Activated naive CD8-positive, alpha-beta T cell (primary cell): Measurements from ENCODE around the gene PPARG.
"Not testable (repeated sequence)": the region's sequence is repeated elsewhere in the genome, so short reads cannot be mapped to it uniquely, and the experiment has no call there.

Experiments used
- H3K27ac Mint-ChIP-seq: one replicate; pipeline ENCODE4 v1.8.0; 2021; ENCODE audit warnings: mixed read lengths
- H3K27me3 Mint-ChIP-seq: one replicate; pipeline ENCODE4 v1.8.0; 2021; ENCODE audit warnings: mixed read lengths
- H3K36me3 Mint-ChIP-seq: one replicate; pipeline ENCODE4 v1.8.0; 2021; ENCODE audit warnings: mixed read lengths
- H3K4me1 Mint-ChIP-seq: one replicate; pipeline ENCODE4 v1.8.0; 2021; ENCODE audit warnings: low read depth, mixed read lengths
- H3K4me3 Mint-ChIP-seq: one replicate; pipeline ENCODE4 v1.8.0; 2021; ENCODE audit warnings: mild to moderate bottlenecking, mixed read lengths
- H3K9me3 Mint-ChIP-seq: one replicate; pipeline ENCODE4 v1.8.0; 2021; ENCODE audit warnings: low read depth, mixed read lengths

The PPARG gene

GRCh38 chr3:12462159-12462947, 173.5 kb downstream of the PPARG start:
- Mint-ChIP-seq H3K36me3 (no peaks in the 10 kb centered on the region), H3K27ac (peak overlapping the region; percentile 50), H3K4me3 (peak overlapping the region; percentile 52), H3K4me1 (peaks cover 15% of the 10 kb centered on the region), H3K27me3 (no peaks in the 10 kb centered on the region), H3K9me3 (no peaks in the 10 kb centered on the region)

- peaks cover 15% of the 10 kb centered on the region for H3K4me1 Mint-ChIP-seq
- no peaks in the 10 kb centered on the region for H3K36me3 Mint-ChIP-seq
- no peaks in the 10 kb centered on the region for H3K27me3 Mint-ChIP-seq
- H3K9me3 Mint-ChIP-seq: no peaks in the 10 kb centered on the region
- no peak overlapping the region for H3K4me3 Mint-ChIP-seq
- no peak overlapping the region for H3K27ac Mint-ChIP-seq
Observed at GRCh38 chr3:12463686-12464085, 174.8 kb downstream of the PPARG start.

DNA sequence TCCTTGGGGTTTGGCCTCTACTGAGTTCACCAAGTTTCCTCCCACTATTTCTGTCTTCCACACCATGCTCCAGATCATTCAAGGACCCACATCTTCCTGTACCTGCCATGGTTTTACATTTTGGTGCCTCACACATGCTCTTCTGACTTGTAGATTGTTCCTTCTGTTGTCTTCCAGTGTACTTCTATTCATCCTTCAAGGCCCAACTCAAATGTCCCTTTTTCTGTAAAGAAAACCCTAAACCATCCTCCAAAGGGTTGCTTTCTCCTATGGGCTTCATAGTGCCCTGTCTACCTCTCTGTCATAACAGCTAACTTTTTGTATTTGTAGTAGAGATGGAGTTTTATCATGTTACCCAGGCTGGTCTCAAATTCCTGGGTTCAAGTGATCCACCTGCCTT, 175.3 kb downstream of the PPARG start:
- H3K27ac Mint-ChIP-seq: no peak overlapping the region
- peaks cover 15% of the 10 kb centered on the region for H3K4me1 Mint-ChIP-seq
- H3K9me3 Mint-ChIP-seq: no peaks in the 10 kb centered on the region
- H3K36me3 Mint-ChIP-seq: no peaks in the 10 kb centered on the region
- H3K27me3 Mint-ChIP-seq: no peaks in the 10 kb centered on the region
- no peak overlapping the region for H3K4me3 Mint-ChIP-seq

GRCh38 chr3:12465151-12465835, 176.4 kb downstream of the PPARG start:
- no peak overlapping the region for H3K4me3 Mint-ChIP-seq
- no peaks in the 10 kb centered on the region for H3K36me3 Mint-ChIP-seq
- H3K9me3 Mint-ChIP-seq: no peaks in the 10 kb centered on the region
- H3K4me1 Mint-ChIP-seq: peaks cover 15% of the 10 kb centered on the region
- no peaks in the 10 kb centered on the region for H3K27me3 Mint-ChIP-seq
- no peak overlapping the region for H3K27ac Mint-ChIP-seq

GRCh38 chr3:12465836-12466225, 177.0 kb downstream of the PPARG start:
- Mint-ChIP-seq H3K36me3 (no peaks in the 10 kb centered on the region), H3K27ac (no peak overlapping the region), H3K4me1 (peaks cover 16% of the 10 kb centered on the region), H3K4me3 (no peak overlapping the region), H3K9me3 (no peaks in the 10 kb centered on the region), H3K27me3 (no peaks in the 10 kb centered on the region)

GRCh38 chr3:12467746-12468145, 178.9 kb downstream of the PPARG start:
- Mint-ChIP-seq H3K36me3 (no peaks in the 10 kb centered on the region), H3K9me3 (no peaks in the 10 kb centered on the region), H3K4me3 (no peak overlapping the region), H3K4me1 (peaks cover 18% of the 10 kb centered on the region), H3K27ac (no peak overlapping the region), H3K27me3 (no peaks in the 10 kb centered on the region)

GRCh38 chr3:12468276-12468675, 179.4 kb downstream of the PPARG start:
- H3K27ac Mint-ChIP-seq: no peak overlapping the region
- no peak overlapping the region for H3K4me3 Mint-ChIP-seq
- no peaks in the 10 kb centered on the region for H3K9me3 Mint-ChIP-seq
- H3K36me3 Mint-ChIP-seq: no peaks in the 10 kb centered on the region
- H3K4me1 Mint-ChIP-seq: peaks cover 15% of the 10 kb centered on the region
- H3K27me3 Mint-ChIP-seq: no peaks in the 10 kb centered on the region

DNA sequence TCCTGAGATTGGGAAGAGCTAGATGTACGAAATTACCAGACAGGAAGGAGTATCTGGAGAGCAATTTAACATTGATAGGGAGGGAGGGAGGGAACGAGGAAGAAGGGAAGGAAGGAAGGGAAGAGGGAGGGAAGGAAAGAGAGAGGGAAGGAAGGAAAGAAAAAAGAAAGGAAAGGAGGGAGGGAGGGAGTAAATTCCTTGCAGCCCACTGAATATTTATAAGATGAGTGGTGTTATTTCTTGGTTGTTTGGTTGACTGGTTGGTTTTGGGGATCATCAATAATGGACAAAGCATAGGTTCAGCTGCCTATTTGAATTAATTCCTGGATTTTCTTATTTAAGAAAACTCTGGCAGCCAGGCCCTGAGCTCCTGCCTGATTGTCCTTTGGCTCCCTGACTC, 179.9 kb downstream of the PPARG start:
- no peaks in the 10 kb centered on the region for H3K27me3 Mint-ChIP-seq
- H3K4me1 Mint-ChIP-seq: peaks cover 12% of the 10 kb centered on the region
- no peak overlapping the region for H3K4me3 Mint-ChIP-seq
- no peaks in the 10 kb centered on the region for H3K36me3 Mint-ChIP-seq
- H3K27ac Mint-ChIP-seq: no peak overlapping the region
- no peaks in the 10 kb centered on the region for H3K9me3 Mint-ChIP-seq

DNA sequence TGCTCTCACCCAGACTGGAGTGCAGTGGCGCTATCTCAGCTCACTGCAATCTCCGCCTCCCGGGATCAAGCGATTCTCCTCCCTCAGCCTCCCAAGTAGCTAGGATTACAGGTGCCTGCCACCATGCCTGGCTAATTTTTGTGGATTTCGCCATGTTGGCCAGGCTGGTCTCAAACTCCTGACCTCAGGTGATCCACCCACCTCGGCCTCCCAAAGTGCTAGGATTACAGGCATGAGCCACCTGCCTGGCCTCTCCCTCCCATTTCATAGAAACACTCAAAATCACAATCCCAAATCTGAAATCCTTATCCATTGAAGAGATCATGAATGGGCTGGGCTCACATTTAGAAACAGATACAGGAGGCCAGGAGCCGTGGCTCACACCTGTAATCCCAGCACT, 180.4 kb downstream of the PPARG start:
- not testable (repeated sequence) for H3K4me3 Mint-ChIP-seq, H3K27me3 Mint-ChIP-seq, H3K36me3 Mint-ChIP-seq, H3K9me3 Mint-ChIP-seq, H3K27ac Mint-ChIP-seq, H3K4me1 Mint-ChIP-seq

DNA sequence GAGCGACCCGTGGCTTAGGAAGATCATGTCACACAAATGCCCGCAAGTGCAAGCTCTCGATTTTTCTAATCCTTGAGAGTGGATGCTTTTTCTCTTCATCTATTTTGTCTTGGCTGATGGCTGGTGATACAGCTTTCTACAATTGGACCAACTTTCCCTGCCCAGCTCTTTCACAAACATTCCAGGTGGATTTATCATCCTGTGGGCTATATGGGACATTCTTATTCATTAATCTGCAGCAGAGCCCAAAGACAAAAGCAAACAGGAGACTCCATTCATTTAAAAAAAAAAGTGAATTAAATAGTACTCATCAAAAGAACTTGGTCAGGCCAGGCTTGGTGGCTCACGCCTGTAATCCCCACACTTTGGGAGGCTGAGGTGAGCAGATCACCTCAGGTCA, 181.2 kb downstream of the PPARG start:
- Mint-ChIP-seq H3K27ac (no peak overlapping the region), H3K4me1 (peaks cover 9% of the 10 kb centered on the region), H3K9me3 (no peaks in the 10 kb centered on the region), H3K4me3 (no peak overlapping the region), H3K36me3 (no peaks in the 10 kb centered on the region), H3K27me3 (no peaks in the 10 kb centered on the region)

DNA sequence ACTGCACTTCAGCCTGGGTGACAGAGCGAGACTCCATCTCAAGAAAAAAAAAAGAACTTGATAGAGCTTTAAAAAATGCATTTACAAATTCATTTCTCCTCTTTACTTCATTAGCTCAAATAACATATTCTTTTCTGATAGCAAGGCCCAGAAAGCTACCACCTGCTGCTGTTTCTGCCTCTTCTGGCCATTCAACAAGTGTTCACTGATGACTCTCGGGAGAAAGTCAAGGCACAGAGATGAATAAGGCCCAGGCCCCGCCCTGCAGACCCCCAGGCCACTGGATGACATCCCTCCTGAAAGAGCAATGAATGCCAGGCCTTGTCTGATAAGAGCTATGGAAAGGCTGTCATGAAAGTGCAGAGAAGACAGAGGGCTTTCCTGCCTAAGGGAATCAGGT, 181.8 kb downstream of the PPARG start:
- H3K27ac Mint-ChIP-seq: no peak overlapping the region
- no peaks in the 10 kb centered on the region for H3K27me3 Mint-ChIP-seq
- H3K4me3 Mint-ChIP-seq: no peak overlapping the region
- H3K36me3 Mint-ChIP-seq: no peaks in the 10 kb centered on the region
- peaks cover 9% of the 10 kb centered on the region for H3K4me1 Mint-ChIP-seq
- H3K9me3 Mint-ChIP-seq: no peaks in the 10 kb centered on the region

DNA sequence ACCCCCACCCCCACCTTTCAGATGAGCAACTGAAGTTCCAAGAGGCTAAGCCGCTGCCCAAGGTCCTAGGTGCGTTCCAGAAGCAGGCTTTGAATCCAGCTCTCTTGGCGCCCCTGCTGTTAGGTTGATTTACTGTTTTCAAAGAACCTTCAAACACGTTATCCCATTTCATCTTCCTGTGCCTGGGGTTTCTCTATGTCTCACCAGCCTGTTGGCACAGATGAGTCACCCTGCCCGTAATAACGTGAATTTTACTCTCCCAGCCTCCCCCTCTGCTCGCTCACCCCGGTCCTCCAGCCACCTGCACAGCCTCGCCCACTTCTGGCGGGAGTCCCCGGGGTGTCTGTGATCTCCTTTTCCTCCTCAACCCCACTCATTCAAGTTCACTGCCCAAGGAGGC, 182.4 kb downstream of the PPARG start:
- Mint-ChIP-seq H3K9me3 (no peaks in the 10 kb centered on the region), H3K27me3 (no peaks in the 10 kb centered on the region), H3K4me3 (no peak overlapping the region), H3K4me1 (peaks cover 9% of the 10 kb centered on the region), H3K27ac (no peak overlapping the region), H3K36me3 (no peaks in the 10 kb centered on the region)

DNA sequence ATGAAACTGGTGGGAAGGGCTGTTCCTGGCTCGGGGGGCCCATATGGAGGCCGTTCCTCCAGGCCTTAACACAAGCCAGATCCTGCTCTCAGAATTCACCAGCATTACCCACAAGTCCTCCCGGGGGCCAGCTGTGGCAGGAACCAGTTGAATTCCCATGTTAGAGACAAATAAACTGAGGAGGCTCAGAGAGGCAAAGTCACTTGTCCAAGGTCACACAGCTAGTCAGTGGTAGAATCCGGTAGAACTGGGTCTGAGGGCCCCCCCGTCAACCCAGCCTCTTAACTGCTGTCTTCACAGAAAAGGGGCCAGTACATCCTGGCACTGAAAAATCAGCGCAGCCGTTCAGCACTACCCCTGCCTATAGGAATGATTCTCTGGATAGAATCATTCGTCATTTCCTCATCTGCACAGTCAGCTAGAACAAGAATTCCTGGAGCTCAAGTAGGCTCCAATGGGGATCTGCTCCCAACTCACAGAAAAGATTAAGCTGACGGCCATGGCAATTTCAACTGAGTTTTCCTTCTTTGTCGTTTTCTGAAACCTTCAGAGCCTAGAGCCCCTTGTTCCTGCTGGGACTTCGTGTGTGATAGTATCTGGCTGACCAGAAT, 183.2 kb downstream of the PPARG start:
- Mint-ChIP-seq H3K4me1 (peaks cover 9% of the 10 kb centered on the region), H3K27me3 (no peaks in the 10 kb centered on the region), H3K27ac (no peak overlapping the region), H3K36me3 (no peaks in the 10 kb centered on the region), H3K9me3 (no peaks in the 10 kb centered on the region), H3K4me3 (no peak overlapping the region)

DNA sequence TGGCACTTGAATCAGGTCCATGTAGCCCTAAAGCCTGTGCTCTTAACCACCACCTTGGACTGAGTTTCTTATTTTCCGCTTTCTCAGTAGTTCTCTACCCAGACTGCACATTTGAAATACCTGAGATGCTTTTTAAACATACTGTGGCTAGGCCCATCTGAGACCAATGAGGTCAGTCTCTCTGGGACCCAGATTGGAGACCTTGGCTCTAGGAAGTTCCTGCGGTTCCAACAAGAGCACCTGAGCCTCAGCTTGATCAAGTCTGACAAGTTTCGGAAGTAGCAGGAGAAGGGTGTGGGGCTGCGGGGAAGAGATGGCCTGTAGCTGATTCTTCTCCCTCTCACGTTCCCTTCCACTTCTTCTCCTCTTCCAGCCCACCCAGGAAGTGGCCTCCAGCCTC, 183.9 kb downstream of the PPARG start:
- peaks cover 9% of the 10 kb centered on the region for H3K4me1 Mint-ChIP-seq
- H3K9me3 Mint-ChIP-seq: no peaks in the 10 kb centered on the region
- H3K4me3 Mint-ChIP-seq: no peak overlapping the region
- H3K27ac Mint-ChIP-seq: no peak overlapping the region
- no peaks in the 10 kb centered on the region for H3K36me3 Mint-ChIP-seq
- no peaks in the 10 kb centered on the region for H3K27me3 Mint-ChIP-seq

- Mint-ChIP-seq H3K27ac (no peak overlapping the region), H3K36me3 (no peaks in the 10 kb centered on the region), H3K4me1 (peaks cover 9% of the 10 kb centered on the region), H3K4me3 (no peak overlapping the region), H3K9me3 (no peaks in the 10 kb centered on the region), H3K27me3 (no peaks in the 10 kb centered on the region)
Observed at GRCh38 chr3:12473511-12473910, 184.6 kb downstream of the PPARG start.
